ENCODE data around the gene DENND4A. TPM values are rescaled to one million over a fixed set of nuclear protein-coding genes. Genes with fewer than 3 reads are reported as not detected.
A peak's percentile ranks its signal among the peaks of the same experiment; 100 is the strongest.
"Not testable (repeated sequence)": the region's sequence is repeated elsewhere in the genome, so short reads cannot be mapped to it uniquely, and the experiment has no call there.

The DENND4A gene
- total RNA-seq, 4 donors from 2014 or later, result 17.7 to 34.3 (median 25.4) TPM

DNA sequence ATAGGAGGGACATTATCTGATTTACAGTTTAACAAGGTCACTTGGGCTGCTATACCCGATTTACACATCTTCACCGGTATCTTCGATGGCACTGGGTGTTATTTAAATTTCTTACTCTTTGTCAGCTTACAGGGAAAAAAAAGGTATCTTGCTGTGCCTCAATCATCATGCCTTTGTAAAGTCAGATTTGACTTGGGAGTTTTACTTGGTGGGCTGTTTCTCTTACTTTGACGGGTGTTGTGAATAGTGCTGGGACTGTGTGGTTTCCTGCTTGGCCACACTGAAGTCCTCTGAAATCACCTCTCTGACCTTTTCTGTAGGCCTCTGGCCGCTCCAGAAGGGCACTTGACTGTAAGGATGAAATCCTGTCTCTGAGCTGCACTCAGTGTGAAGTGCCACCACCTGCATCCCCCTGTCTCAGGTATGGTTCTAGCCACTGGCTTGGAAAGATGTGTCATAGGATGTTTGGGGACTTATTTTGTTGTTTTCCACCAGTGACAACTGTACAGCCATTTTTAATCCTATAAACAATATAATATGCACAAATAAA, 173.5 kb downstream of the DENND4A start:
- 71% methylated on average over 4 of the region's 5 CpGs for whole genome bisulfite sequencing
- Histone ChIP-seq H3K27ac (replicated peaks in 1 of 4) (no peak overlapping the region), H3K4me1 (no peaks in the 10 kb centered on the region), H3K36me3 (no peaks in the 10 kb centered on the region), H3K4me3 (no peak overlapping the region), H3K9me3 (no peaks in the 10 kb centered on the region), H3K27me3 (no peaks in the 10 kb centered on the region)
- DNase-seq (ENCODE audit: extremely low spot score), result no peak
- intact Hi-C loops (cut with DNase I), result no loop called here
- TF ChIP-seq, protein P1, sequence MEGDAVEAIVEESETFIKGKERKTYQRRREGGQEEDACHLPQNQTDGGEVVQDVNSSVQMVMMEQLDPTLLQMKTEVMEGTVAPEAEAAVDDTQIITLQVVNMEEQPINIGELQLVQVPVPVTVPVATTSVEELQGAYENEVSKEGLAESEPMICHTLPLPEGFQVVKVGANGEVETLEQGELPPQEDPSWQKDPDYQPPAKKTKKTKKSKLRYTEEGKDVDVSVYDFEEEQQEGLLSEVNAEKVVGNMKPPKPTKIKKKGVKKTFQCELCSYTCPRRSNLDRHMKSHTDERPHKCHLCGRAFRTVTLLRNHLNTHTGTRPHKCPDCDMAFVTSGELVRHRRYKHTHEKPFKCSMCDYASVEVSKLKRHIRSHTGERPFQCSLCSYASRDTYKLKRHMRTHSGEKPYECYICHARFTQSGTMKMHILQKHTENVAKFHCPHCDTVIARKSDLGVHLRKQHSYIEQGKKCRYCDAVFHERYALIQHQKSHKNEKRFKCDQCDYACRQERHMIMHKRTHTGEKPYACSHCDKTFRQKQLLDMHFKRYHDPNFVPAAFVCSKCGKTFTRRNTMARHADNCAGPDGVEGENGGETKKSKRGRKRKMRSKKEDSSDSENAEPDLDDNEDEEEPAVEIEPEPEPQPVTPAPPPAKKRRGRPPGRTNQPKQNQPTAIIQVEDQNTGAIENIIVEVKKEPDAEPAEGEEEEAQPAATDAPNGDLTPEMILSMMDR (IDR thresholded peaks at IDR 0.05), result no peak
- TF ChIP-seq POLR2A (IDR thresholded peaks at IDR 0.05; ENCODE audit: low read depth), result no peak
- no peak for TF ChIP-seq EP300 (IDR thresholded peaks at IDR 0.05)
- TF ChIP-seq POLR2AphosphoS5 (IDR thresholded peaks at IDR 0.05), result no peak

DNA sequence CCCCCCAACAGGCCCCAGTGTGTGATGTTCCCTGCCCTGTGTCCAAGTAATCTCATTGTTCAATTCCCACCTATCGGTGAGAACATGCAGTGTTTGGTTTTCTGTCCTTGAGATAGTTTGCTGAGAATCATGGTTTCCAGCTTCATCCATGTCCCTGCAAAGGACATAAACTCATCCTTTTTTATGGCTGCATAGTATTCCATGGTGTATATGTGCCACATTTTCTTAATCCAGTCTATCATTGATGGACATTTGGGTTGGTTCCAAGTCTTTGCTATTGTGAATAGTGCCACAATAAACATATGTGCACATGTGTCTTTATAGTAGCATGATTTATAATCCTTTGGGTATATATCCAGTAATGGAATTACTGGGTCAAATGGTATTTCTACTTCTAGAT, 176.2 kb downstream of the DENND4A start:
- H3K36me3 ChIP-seq; intact Hi-C loops (cut with DNase I); H3K27ac ChIP-seq (replicated peaks in 1 of 4); DNase-seq (ENCODE audit: extremely low spot score); H3K9me3 ChIP-seq; H3K27me3 ChIP-seq; H3K4me3 ChIP-seq: not testable (repeated sequence)
- H3K4me1 ChIP-seq, result peaks cover 5 to 12% (median 10%) of the 10 kb centered on the region in 4 donors
- 93% methylated on average over 1 of the region's 1 CpG for WGBS

DNA sequence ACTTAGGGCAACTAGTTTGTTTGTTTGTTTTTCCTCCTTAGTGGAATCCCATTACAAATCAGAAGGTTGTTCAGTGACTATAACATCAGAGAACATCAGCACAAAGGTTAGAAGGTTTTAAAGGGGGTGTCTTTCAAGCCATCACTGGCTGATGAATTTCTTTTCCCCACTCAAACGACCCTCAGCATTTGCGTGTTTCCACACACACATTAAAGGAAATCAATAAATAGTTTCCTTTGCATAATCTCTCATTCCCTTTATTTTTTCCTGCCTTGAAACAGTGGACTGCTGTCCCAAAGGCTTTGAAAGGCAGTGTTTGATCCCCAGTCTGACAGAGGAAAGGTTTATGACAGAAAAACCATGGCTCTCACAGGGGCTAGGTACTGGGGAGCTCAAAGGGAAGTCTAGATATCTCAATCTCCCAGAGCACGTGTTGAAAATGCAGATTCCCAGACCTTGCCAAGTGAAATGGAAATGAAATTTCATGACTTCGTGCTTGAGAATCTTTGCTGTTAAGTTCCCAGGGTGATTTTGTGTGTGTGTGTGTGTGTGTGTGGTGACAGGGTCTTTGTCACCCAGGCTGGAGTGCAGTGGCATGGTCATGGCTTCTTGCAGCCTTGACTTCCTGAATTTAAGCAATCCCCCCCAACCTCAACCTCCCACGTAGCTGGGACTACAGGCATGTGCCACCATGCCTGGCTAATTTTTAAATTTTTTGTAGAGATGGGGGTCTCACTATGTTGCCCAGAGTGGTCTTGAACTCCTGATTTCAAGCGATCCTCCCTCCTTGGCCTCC, 178.9 kb downstream of the DENND4A start:
- 84% methylated on average over 5 of the region's 6 CpGs for WGBS
- H3K36me3 ChIP-seq, result no peaks in the 10 kb centered on the region
- H3K9me3 ChIP-seq, result no peaks in the 10 kb centered on the region
- intact Hi-C loops (cut with DNase I), result loop anchor here (5.0 kb wide), 1 partner anchor 81 kb away; the partner anchor contains the start of gene HACD3
- H3K4me1 ChIP-seq, result peaks cover 14 to 34% (median 31%) of the 10 kb centered on the region in 4 donors
- H3K4me3 ChIP-seq, result no peak overlapping the region
- TF ChIP-seq, protein P1 (IDR thresholded peaks at IDR 0.05), result no peak
- TF ChIP-seq POLR2AphosphoS5 (IDR thresholded peaks at IDR 0.05), result no peak
- TF ChIP-seq POLR2A (IDR thresholded peaks at IDR 0.05; ENCODE audit: low read depth), result no peak
- TF ChIP-seq EP300 (IDR thresholded peaks at IDR 0.05), result no peak
- no peak for DNase-seq (ENCODE audit: extremely low spot score)
- H3K27me3 ChIP-seq, result no peaks in the 10 kb centered on the region
- H3K27ac ChIP-seq (replicated peaks in 1 of 4), result no peak overlapping the region

DNA sequence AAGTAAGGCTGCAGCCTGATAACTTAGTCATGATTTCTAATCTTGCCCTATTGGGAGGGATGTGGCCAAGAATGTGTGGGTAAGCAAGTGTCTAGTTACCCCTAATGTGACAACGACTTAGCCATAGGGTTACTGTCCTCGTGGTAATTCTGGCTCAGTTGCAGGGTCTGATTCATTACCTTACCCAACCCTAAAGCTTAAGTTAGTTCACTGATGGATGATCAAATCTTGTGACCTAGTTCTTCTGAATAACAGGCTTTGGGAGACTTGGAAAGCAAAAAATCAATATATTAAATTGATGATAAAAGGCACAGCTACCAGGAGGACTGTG, 179.5 kb downstream of the DENND4A start:
- DNase-seq (ENCODE audit: extremely low spot score), result no peak
- 86% methylated on average over 2 of the region's 2 CpGs for WGBS
- H3K4me3 ChIP-seq, result no peak overlapping the region
- H3K36me3 ChIP-seq, result no peaks in the 10 kb centered on the region
- H3K27ac ChIP-seq (replicated peaks in 1 of 4), result peak overlapping the region; percentile 89 to 97 (median 94)
- H3K9me3 ChIP-seq, result no peaks in the 10 kb centered on the region
- intact Hi-C loops (cut with DNase I), result loop anchor here (5.0 kb wide), 1 partner anchor 80 kb away; the partner anchor contains the start of gene HACD3
- H3K27me3 ChIP-seq, result no peaks in the 10 kb centered on the region
- TF ChIP-seq POLR2AphosphoS5 (IDR thresholded peaks at IDR 0.05) (no peak), POLR2A (IDR thresholded peaks at IDR 0.05; ENCODE audit: low read depth) (no peak), EP300 (IDR thresholded peaks at IDR 0.05) (no peak)
- TF ChIP-seq, protein P1 (IDR thresholded peaks at IDR 0.05), result no peak
- H3K4me1 ChIP-seq, result peaks cover 14 to 39% (median 33%) of the 10 kb centered on the region in 4 donors

DNA sequence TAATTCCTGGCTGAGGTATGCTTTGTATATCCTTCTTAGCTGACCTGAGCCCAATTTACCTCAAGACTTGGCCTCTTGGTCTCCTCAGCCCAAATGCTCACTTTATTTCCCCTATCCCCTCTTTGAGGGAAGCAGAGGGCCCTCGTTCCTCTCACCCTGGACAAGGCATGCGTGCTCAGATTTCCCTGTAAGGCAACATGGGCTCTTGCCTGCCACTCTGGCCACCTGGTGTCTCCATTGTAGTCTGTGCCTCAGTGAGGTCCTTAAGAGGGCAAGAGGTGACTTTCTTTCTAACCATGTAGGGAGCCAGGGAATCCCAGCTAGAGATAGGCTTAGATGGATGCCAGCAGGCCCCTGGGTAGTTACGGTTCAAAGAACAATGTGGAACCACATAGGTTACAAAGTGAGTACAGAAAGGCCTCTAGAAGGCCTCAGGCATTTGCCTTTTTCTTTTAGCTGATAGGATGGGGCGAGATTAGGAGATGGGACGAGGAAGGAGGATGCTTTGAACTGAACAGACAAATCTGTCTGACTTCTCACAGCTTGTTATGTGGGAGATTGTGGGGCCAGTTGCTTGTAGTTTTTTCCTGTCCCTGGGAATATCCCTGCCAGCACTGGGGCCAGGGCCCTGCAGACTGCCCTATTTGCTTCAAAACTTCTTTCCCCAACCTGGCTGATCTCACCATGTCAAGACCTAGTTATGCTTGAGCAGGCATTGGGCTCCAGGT, 180.0 kb downstream of the DENND4A start:
- TF ChIP-seq POLR2A (IDR thresholded peaks at IDR 0.05; ENCODE audit: low read depth), result no peak
- no peak for TF ChIP-seq EP300 (IDR thresholded peaks at IDR 0.05)
- TF ChIP-seq, protein P1 (IDR thresholded peaks at IDR 0.05), result no peak
- no peak for TF ChIP-seq POLR2AphosphoS5 (IDR thresholded peaks at IDR 0.05)
- Histone ChIP-seq H3K27ac (replicated peaks in 1 of 4) (peak overlapping the region; percentile 89 to 97 (median 94)), H3K27me3 (no peaks in the 10 kb centered on the region), H3K9me3 (no peaks in the 10 kb centered on the region), H3K4me3 (peak overlapping the region; percentile 77 to 96 (median 90)), H3K36me3 (peaks cover 0 to under 1% (median 0%) of the 10 kb centered on the region in 4 donors), H3K4me1 (peaks cover 14 to 41% (median 34%) of the 10 kb centered on the region in 4 donors)
- intact Hi-C loops (cut with DNase I), result loop anchor here (5.0 kb wide), 1 partner anchor 80 kb away; the partner anchor contains the start of gene HACD3
- 87% methylated on average over 5 of the region's 5 CpGs for WGBS
- DNase-seq (ENCODE audit: extremely low spot score), result no peak
